ENCODE measurements around the gene PAIP1. TPM values are rescaled to one million over a fixed set of nuclear protein-coding genes. Genes with fewer than 3 reads are reported as not detected.

Gene PAIP1
- total RNA-seq, 1 experiment from 2014 or later = 118 TPM

- intact Hi-C loops (cut with micrococcal nuclease; ENCODE audit: unreplicated experiment) = no loop called here
- H3K4me1 ChIP-seq (ENCODE audit: insufficient read depth, low read length, poor library complexity, severe bottlenecking) = peaks cover 13% of the 10 kb centered on the region
- H3K27me3 ChIP-seq (replicated peaks; ENCODE audit: insufficient read depth, low read depth, low read length, poor library complexity) = no peaks in the 10 kb centered on the region
- ChIA-PET CTCF (no interaction called here), POLR2A (ENCODE audit: low non-redundant PET) (interaction anchor here (0.5 kb wide), 1 partner anchor 29 kb away, joined by 3 read pairs; the partner anchor contains the start of gene C5orf34)
- H3K4me3 ChIP-seq (ENCODE audit: low read depth, low read length, poor library complexity, severe bottlenecking) = no peak overlapping the region
- no peak for DNase-seq (ENCODE audit: low spot score)
- H3K9me3 ChIP-seq (ENCODE audit: low read depth, low read length, poor library complexity, severe bottlenecking) = no peaks in the 10 kb centered on the region
- TF ChIP-seq CTCF (conservative IDR thresholded peaks at IDR 0.05; ENCODE audit: low read depth, low read length) (no peak), EZH2 (IDR thresholded peaks at IDR 0.05; ENCODE audit: borderline replicate concordance, low read depth, low read length, poor library complexity, severe bottlenecking) (no peak)
- no peak overlapping the region for H3K27ac ChIP-seq (ENCODE audit: low read depth, low read length, poor library complexity, severe bottlenecking)
- H3K36me3 ChIP-seq (ENCODE audit: insufficient read depth, low read length, poor library complexity, severe bottlenecking) = peaks cover 26% of the 10 kb centered on the region
- no TSS peak for BruUV-seq (replicated peaks)
These were observed 70.5 kb downstream of the PAIP1 start for GRCh38 chr5:43486353-43486752.

DNA sequence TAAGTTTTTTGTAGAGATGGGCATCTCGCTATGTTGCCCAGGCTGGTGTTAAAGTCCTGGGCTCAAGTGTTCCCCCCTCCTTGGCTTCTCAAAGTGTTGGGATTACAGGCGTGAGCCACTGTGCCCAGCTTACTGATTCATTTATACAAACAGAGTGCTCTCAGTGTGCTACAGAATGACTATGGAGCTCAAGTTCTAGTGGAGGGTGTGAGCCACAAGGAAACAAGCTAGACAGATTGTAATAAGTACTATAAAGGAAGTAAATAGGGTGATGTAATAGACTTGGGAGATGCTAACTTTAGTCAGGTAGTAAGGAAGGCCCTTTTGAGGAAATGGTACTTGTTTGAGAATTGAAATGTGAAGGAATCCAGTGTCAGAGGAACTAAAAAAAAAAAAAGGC lies 71.5 kb downstream of the PAIP1 start:
- intact Hi-C loops (cut with micrococcal nuclease; ENCODE audit: unreplicated experiment) = no loop called here

GRCh38 chr5:43484106-43484849 lies 72.6 kb downstream of the PAIP1 start:
- Histone ChIP-seq H3K36me3 (ENCODE audit: insufficient read depth, low read length, poor library complexity, severe bottlenecking) (peaks cover 9% of the 10 kb centered on the region), H3K27ac (ENCODE audit: low read depth, low read length, poor library complexity, severe bottlenecking) (peak overlapping the region; percentile 94), H3K27me3 (replicated peaks; ENCODE audit: insufficient read depth, low read depth, low read length, poor library complexity) (no peaks in the 10 kb centered on the region), H3K4me3 (ENCODE audit: low read depth, low read length, poor library complexity, severe bottlenecking) (peak overlapping the region; percentile 83), H3K9me3 (ENCODE audit: low read depth, low read length, poor library complexity, severe bottlenecking) (no peaks in the 10 kb centered on the region), H3K4me1 (ENCODE audit: insufficient read depth, low read length, poor library complexity, severe bottlenecking) (peaks cover 13% of the 10 kb centered on the region)
- DNase-seq (ENCODE audit: low spot score) = peak; percentile 90
- ChIA-PET POLR2A (ENCODE audit: low non-redundant PET) (interaction anchor here (0.5 to 0.9 kb wide), 2 partner anchors 30 to 173 kb away, joined by 3 to 9 read pairs; partner anchors contain the start of gene C5orf34), CTCF (interaction anchor here (0.6 to 1.3 kb wide), 5 partner anchors 83 to 1294 kb away, joined by 3 to 7 read pairs (median 4); no protein-coding TSS in a partner anchor)
- TF ChIP-seq CTCF (conservative IDR thresholded peaks at IDR 0.05; ENCODE audit: low read depth, low read length) (peak; percentile 80), EZH2 (IDR thresholded peaks at IDR 0.05; ENCODE audit: borderline replicate concordance, low read depth, low read length, poor library complexity, severe bottlenecking) (no peak)
- BruUV-seq (replicated peaks) = TSS peak; percentile 89
- intact Hi-C loops (cut with micrococcal nuclease; ENCODE audit: unreplicated experiment) = loop anchor here (5.0 kb wide), 2 partner anchors 87 to 177 kb away; no protein-coding TSS in a partner anchor

More for the DNA sequence above, 71.5 kb downstream of the PAIP1 start:
- no peak for DNase-seq (ENCODE audit: low spot score)
- Histone ChIP-seq H3K27me3 (replicated peaks; ENCODE audit: insufficient read depth, low read depth, low read length, poor library complexity) (no peaks in the 10 kb centered on the region), H3K4me1 (ENCODE audit: insufficient read depth, low read length, poor library complexity, severe bottlenecking) (peaks cover 13% of the 10 kb centered on the region), H3K27ac (ENCODE audit: low read depth, low read length, poor library complexity, severe bottlenecking) (no peak overlapping the region), H3K9me3 (ENCODE audit: low read depth, low read length, poor library complexity, severe bottlenecking) (no peaks in the 10 kb centered on the region), H3K36me3 (ENCODE audit: insufficient read depth, low read length, poor library complexity, severe bottlenecking) (peaks cover 20% of the 10 kb centered on the region), H3K4me3 (ENCODE audit: low read depth, low read length, poor library complexity, severe bottlenecking) (no peak overlapping the region)
- no peak for TF ChIP-seq CTCF (conservative IDR thresholded peaks at IDR 0.05; ENCODE audit: low read depth, low read length)
- TF ChIP-seq EZH2 (IDR thresholded peaks at IDR 0.05; ENCODE audit: borderline replicate concordance, low read depth, low read length, poor library complexity, severe bottlenecking) = no peak
- CTCF ChIA-PET = no interaction called here
- no TSS peak for BruUV-seq (replicated peaks)
- POLR2A ChIA-PET (ENCODE audit: low non-redundant PET) = no interaction called here
